ENCODE measurements around the gene ADARB2. TPM values are rescaled to one million over a fixed set of nuclear protein-coding genes. Genes with fewer than 3 reads are reported as not detected.

The ADARB2 gene
- total RNA-seq, 2 experiments from 2014 or later: 0.63 to 0.99 TPM

DNA sequence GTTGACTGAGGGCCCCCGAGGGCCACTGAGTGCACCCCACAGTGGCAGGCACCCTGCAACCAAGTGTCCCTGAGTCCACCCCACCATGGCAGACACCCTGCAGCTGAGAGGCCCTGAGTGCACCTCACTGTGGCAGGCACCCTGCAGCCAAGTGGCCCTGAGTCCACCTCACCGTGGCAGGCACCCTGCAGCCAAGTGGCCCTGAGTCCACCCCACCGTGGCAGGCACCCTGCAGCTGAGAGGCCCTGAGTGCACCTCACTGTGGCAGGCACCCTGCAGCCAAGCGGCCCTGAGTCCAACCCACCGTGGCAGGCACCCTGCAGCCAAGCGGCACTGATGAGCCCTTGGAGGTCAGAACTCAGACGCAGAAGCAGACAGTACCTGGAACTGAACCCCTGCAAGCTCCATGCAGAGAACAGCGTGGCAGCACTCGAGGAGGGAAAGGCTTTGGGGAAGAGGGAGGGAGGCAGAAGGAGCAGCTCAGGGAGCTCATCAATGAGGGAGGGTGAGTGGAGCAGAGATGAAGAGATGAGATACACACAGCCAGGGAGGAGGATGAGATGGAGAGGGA is 524.7 kb downstream of the ADARB2 start:
- H3K27ac Mint-ChIP-seq: no peak overlapping the region

GRCh38 chr10:1211844-1212570 is 525.3 kb downstream of the ADARB2 start:
- no peak overlapping the region for H3K27ac Mint-ChIP-seq
- POLR2A ChIA-PET: no interaction called here
- H3K4me1 Mint-ChIP-seq (ENCODE audit: low read depth): peaks cover 2% of the 10 kb centered on the region
- no peak overlapping the region for H3K4me3 Mint-ChIP-seq
- H3K27me3 Mint-ChIP-seq (ENCODE audit: low read depth): no peaks in the 10 kb centered on the region
- no peak for DNase-seq
- no peaks in the 10 kb centered on the region for H3K9me3 Mint-ChIP-seq (ENCODE audit: insufficient read depth)
- ATAC-seq: no peak
- CTCF ChIA-PET: no interaction called here
- no peaks in the 10 kb centered on the region for H3K36me3 Mint-ChIP-seq (ENCODE audit: low read depth)

More for the DNA sequence above, 524.7 kb downstream of the ADARB2 start:
- POLR2A ChIA-PET: no interaction called here
- ATAC-seq: no peak
- CTCF ChIA-PET: no interaction called here
- Mint-ChIP-seq H3K27me3 (ENCODE audit: low read depth) (no peaks in the 10 kb centered on the region), H3K4me3 (no peak overlapping the region), H3K36me3 (ENCODE audit: low read depth) (no peaks in the 10 kb centered on the region), H3K9me3 (ENCODE audit: insufficient read depth) (no peaks in the 10 kb centered on the region), H3K4me1 (ENCODE audit: low read depth) (peaks cover 2% of the 10 kb centered on the region)
- no peak for DNase-seq

DNA sequence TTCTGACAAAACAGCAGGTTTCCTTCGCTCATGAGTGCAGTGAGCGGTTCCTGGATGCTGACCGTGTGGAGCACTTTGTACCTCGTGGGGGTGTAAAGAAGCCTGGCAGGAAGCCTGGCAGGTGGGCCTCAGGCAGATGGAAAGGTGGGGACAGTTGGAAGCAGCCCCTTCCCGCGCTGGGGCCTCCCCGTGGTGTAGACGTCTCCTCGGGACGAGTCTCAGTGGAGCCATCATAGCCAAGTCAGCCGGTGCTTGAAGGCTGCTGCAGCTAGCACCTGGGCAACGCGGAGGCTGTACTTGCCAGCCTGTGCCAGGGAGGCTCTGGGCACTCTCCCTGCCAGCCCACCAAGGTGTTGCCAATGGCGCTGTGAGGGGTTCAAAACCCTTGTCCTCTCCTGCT is 526.7 kb downstream of the ADARB2 start:
- H3K4me3 Mint-ChIP-seq: no peak overlapping the region
- no peaks in the 10 kb centered on the region for H3K9me3 Mint-ChIP-seq (ENCODE audit: insufficient read depth)
- CTCF ChIA-PET: no interaction called here
- no peak overlapping the region for H3K27ac Mint-ChIP-seq
- POLR2A ChIA-PET: no interaction called here
- DNase-seq (no peak), ATAC-seq (no peak)
- H3K4me1 Mint-ChIP-seq (ENCODE audit: low read depth): peaks cover 2% of the 10 kb centered on the region
- H3K36me3 Mint-ChIP-seq (ENCODE audit: low read depth): no peaks in the 10 kb centered on the region
- no peaks in the 10 kb centered on the region for H3K27me3 Mint-ChIP-seq (ENCODE audit: low read depth)

DNA sequence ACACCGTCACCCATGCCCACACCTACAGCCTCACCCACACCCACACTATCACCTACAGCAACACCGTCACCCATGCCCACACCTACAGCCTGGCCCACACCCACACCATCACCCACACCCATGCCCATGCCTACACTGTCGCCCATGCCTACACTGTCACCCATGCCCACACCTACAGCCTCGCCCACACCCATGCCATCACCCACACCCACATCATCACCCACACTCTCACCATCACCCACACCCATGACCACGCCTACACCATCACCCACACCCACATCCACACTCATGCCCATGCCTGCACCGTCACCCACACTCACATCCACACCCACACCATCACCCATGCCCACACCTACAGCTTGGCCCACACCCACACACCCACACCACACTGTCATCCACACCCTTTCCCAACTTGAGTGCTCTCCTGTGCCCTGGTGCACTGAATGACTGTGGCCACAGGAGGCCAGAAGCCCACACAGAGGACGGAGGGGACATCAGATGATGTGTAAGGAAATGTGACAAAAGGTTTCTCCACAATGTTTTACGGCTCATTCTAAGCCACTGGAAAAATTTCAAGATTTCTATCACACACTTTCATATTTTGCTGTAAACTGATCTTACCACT is 527.9 kb downstream of the ADARB2 start:
- no peaks in the 10 kb centered on the region for H3K9me3 Mint-ChIP-seq (ENCODE audit: insufficient read depth)
- H3K4me3 Mint-ChIP-seq: no peak overlapping the region
- no peak for ATAC-seq
- no peaks in the 10 kb centered on the region for H3K36me3 Mint-ChIP-seq (ENCODE audit: low read depth)
- ChIA-PET POLR2A (no interaction called here), CTCF (no interaction called here)
- DNase-seq: no peak
- no peaks in the 10 kb centered on the region for H3K27me3 Mint-ChIP-seq (ENCODE audit: low read depth)
- peaks cover 2% of the 10 kb centered on the region for H3K4me1 Mint-ChIP-seq (ENCODE audit: low read depth)
- H3K27ac Mint-ChIP-seq: no peak overlapping the region

DNA sequence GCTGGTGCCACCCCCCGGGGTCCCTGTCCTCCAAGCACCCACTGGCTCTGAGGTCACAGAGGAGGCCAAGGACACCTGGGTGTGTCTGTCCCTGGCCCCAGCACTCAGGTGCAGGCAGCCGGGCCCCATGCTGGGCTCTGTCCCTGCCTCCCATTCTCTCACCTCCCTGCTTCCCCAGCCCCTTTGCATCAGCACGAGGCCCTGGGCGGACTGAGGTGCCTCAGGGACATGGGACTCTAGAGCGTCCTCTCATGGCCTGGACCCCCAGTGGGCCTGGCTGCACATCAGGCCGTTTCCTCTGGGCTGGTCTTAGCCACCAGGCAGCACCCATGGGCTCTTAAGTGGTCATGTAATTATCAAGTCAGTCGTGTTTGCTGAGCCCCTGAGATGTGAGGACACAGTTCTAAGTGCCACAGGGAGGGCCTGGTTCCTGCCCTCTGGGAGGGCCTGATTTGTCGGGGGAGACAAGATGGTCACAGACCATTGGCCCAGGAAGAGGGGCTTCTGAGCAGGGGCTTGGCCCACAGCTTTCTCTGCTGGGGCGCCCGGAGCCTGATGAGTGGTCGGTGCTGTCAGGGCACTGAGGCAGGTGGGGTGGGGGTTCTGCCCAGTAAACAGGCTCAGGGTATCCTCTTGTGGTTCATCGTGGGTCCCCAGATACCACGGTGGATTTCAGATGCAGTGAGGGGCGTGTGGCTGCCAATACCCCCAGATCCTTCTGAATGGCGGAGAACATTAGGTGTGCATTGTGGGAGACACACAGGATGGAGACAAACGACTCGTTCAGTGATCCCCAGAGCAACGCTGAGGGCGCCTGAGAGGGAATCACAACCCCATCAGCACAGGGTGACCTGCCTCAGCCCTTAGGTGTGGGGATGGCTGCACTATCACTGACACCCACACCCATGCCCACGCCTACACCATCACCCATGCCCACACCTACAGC is 528.7 kb downstream of the ADARB2 start:
- Mint-ChIP-seq H3K9me3 (ENCODE audit: insufficient read depth) (no peaks in the 10 kb centered on the region), H3K36me3 (ENCODE audit: low read depth) (no peaks in the 10 kb centered on the region), H3K4me1 (ENCODE audit: low read depth) (peaks cover 2% of the 10 kb centered on the region), H3K27ac (no peak overlapping the region), H3K27me3 (ENCODE audit: low read depth) (no peaks in the 10 kb centered on the region), H3K4me3 (no peak overlapping the region)
- ChIA-PET POLR2A (no interaction called here), CTCF (no interaction called here)
- DNase-seq (no peak), ATAC-seq (no peak)

- no peak for ATAC-seq
Observed at GRCh38 chr10:1206601-1207000, 530.7 kb downstream of the ADARB2 start.

GRCh38 chr10:1206101-1206500 is 531.2 kb downstream of the ADARB2 start:
- Mint-ChIP-seq H3K27me3 (ENCODE audit: low read depth) (no peaks in the 10 kb centered on the region), H3K27ac (no peak overlapping the region), H3K9me3 (ENCODE audit: insufficient read depth) (no peaks in the 10 kb centered on the region), H3K4me1 (ENCODE audit: low read depth) (peaks cover 2% of the 10 kb centered on the region), H3K4me3 (no peak overlapping the region), H3K36me3 (ENCODE audit: low read depth) (no peaks in the 10 kb centered on the region)
- CTCF ChIA-PET: no interaction called here
- POLR2A ChIA-PET: no interaction called here
- DNase-seq (no peak), ATAC-seq (no peak)

More at GRCh38 chr10:1206601-1207000, 530.7 kb downstream of the ADARB2 start:
- CTCF ChIA-PET: no interaction called here
- H3K36me3 Mint-ChIP-seq (ENCODE audit: low read depth): no peaks in the 10 kb centered on the region
- H3K27me3 Mint-ChIP-seq (ENCODE audit: low read depth): no peaks in the 10 kb centered on the region
- H3K27ac Mint-ChIP-seq: no peak overlapping the region
- H3K4me1 Mint-ChIP-seq (ENCODE audit: low read depth): peaks cover 2% of the 10 kb centered on the region
- POLR2A ChIA-PET: interaction anchor here (0.6 kb wide), 1 partner anchor 104 kb away, joined by 3 read pairs; no protein-coding TSS in a partner anchor
- no peak for DNase-seq
- no peak overlapping the region for H3K4me3 Mint-ChIP-seq
- no peaks in the 10 kb centered on the region for H3K9me3 Mint-ChIP-seq (ENCODE audit: insufficient read depth)

DNA sequence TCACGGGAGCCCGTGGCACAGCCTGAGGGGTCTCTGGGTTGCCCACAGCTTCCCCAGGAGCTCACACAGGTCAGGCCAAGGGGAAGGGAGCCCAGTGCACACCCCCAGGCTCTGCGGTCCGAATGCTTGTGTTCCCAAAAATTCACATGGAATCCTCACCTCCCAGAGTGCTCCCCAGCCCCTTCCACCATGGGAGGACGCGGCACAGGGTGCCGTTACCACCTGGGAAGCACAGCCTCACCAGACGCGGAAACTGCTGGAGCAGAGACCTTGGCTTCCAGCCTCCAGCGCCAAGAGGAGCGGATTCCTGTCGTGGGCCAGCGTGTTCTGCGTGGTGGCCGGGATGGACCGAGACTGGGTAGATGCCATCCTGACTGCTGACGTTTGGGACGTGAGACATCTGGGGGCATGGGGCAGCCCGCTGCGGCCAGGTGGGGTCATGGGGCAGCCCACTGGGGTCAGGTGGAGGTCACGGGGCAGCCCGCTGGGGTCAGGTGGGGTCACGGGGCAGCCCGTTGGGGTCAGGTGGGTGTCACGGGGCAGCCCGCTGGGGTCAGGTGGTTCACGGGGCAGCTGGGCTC is 531.8 kb downstream of the ADARB2 start:
- CTCF ChIA-PET: no interaction called here
- Mint-ChIP-seq H3K4me1 (ENCODE audit: low read depth) (peaks cover 2% of the 10 kb centered on the region), H3K4me3 (no peak overlapping the region), H3K36me3 (ENCODE audit: low read depth) (no peaks in the 10 kb centered on the region), H3K9me3 (ENCODE audit: insufficient read depth) (no peaks in the 10 kb centered on the region), H3K27me3 (ENCODE audit: low read depth) (no peaks in the 10 kb centered on the region), H3K27ac (no peak overlapping the region)
- DNase-seq (no peak), ATAC-seq (no peak)
- POLR2A ChIA-PET: no interaction called here

DNA sequence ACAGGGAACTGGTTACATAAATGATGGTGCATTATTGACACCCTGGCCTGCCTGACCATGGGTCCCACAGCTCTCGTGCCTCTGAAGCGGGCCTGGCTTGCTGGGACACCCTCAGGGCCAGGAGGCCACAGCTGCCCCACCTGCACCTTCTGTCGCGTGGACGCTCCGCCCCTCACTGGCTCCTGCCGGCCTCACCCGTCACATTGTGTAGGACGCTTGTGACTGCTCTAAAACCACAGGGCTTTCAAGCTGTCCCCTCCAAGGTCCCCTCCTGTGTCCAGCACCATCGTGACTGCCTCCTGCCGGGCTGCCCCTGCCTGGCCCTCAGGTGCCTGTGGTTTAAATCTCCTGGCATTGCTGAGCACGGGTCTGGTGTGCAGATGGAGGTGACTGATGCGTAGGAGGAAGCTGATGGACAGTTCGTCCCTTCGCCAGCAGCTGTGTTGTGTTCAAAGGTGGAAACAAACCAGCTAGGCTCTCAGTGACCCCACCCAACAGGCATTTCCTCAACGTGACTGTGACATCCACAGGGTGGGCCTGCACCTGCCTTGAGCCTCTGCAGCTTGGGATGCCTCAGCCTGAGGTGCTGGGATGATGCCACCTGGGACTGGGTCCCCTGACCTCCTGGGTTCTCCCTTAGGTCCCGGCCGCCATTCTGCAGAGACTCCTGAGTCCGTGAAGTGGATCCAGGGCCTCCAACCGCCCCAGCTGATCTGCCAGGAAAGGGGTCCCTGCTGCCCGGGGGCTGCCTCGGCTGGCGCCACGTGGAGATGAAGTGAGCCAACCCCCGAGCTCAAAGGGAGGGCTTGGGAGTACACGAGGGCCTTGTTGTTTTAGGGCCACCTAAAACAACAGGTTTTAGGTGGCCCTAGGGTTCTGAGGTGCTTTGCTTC is 532.6 kb downstream of the ADARB2 start:
- DNase-seq (no peak), ATAC-seq (no peak)
- Mint-ChIP-seq H3K9me3 (ENCODE audit: insufficient read depth) (no peaks in the 10 kb centered on the region), H3K36me3 (ENCODE audit: low read depth) (no peaks in the 10 kb centered on the region), H3K4me1 (ENCODE audit: low read depth) (no peaks in the 10 kb centered on the region), H3K4me3 (no peak overlapping the region), H3K27ac (no peak overlapping the region), H3K27me3 (ENCODE audit: low read depth) (no peaks in the 10 kb centered on the region)
- CTCF ChIA-PET: no interaction called here
- POLR2A ChIA-PET: interaction anchor here (0.6 kb wide), 1 partner anchor 242 kb away, joined by 3 read pairs; no protein-coding TSS in a partner anchor

DNA sequence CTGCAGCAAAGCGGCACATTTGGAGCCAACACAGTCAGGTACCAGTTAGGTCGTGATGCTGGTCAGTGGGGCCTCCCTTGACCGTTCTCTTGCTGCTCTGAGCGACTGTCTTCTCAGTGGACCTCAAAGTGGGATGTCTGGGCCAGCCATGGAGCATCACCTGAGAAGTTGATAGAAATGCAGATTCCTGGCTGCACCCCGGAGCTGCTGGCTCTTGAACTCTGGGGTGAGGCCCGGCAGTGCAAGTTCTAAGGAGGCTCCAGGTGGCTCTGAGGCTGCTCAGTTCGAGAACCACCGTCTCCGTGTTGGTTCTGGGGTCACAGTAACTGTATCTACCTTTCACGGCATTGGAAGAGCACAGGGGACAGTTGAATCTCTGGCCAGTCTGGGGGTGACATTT is 533.6 kb downstream of the ADARB2 start:
- H3K4me3 Mint-ChIP-seq: no peak overlapping the region
- H3K27me3 Mint-ChIP-seq (ENCODE audit: low read depth): peaks cover under 1% of the 10 kb centered on the region
- no peaks in the 10 kb centered on the region for H3K36me3 Mint-ChIP-seq (ENCODE audit: low read depth)
- H3K27ac Mint-ChIP-seq: no peak overlapping the region
- no peaks in the 10 kb centered on the region for H3K4me1 Mint-ChIP-seq (ENCODE audit: low read depth)
- ChIA-PET CTCF (no interaction called here), POLR2A (no interaction called here)
- no peak for DNase-seq
- no peaks in the 10 kb centered on the region for H3K9me3 Mint-ChIP-seq (ENCODE audit: insufficient read depth)
- no peak for ATAC-seq

GRCh38 chr10:1203216-1203615 is 534.1 kb downstream of the ADARB2 start:
- DNase-seq: no peak

More at GRCh38 chr10:1203216-1203615, 534.1 kb downstream of the ADARB2 start:
- no peak for ATAC-seq
- Mint-ChIP-seq H3K36me3 (ENCODE audit: low read depth) (no peaks in the 10 kb centered on the region), H3K9me3 (ENCODE audit: insufficient read depth) (no peaks in the 10 kb centered on the region), H3K4me1 (ENCODE audit: low read depth) (no peaks in the 10 kb centered on the region), H3K4me3 (no peak overlapping the region), H3K27me3 (ENCODE audit: low read depth) (peaks cover 3% of the 10 kb centered on the region), H3K27ac (no peak overlapping the region)
- ChIA-PET POLR2A (no interaction called here), CTCF (no interaction called here)
